IPS-20b (cell line): ENCODE results near the gene SYNM.
"Not testable (repeated sequence)": the region's sequence is repeated elsewhere in the genome, so short reads cannot be mapped to it uniquely, and the experiment has no call there.

Experiments used
- H3K27ac ChIP-seq: one replicate; pipeline ENCODE4 v1.5.1; 2013; ENCODE audit warnings: low read length
- H3K27me3 ChIP-seq: 2 replicates; pipeline ENCODE4 v1.6.1; 2013; ENCODE audit warnings: mild to moderate bottlenecking, low read length, inconsistent platforms; ENCODE audit not compliant: insufficient read depth
- H3K36me3 ChIP-seq: 2 replicates; pipeline ENCODE4 v1.6.1; 2013; ENCODE audit warnings: low read depth, mild to moderate bottlenecking, inconsistent platforms, low read length, moderate library complexity; ENCODE audit not compliant: insufficient read depth
- H3K4me1 ChIP-seq: 2 replicates; pipeline ENCODE4 v1.6.1; 2013; ENCODE audit warnings: mild to moderate bottlenecking, control low read depth, inconsistent platforms, low read length, moderate library complexity; ENCODE audit not compliant: insufficient read depth
- H3K4me3 ChIP-seq: 2 replicates; pipeline ENCODE4 v1.5.1; 2013; ENCODE audit warnings: mild to moderate bottlenecking, low read length, inconsistent platforms
- H3K9ac ChIP-seq: 2 replicates; pipeline ENCODE4 v1.6.1; 2013; ENCODE audit warnings: low read depth, mild to moderate bottlenecking, inconsistent platforms, low read length, moderate library complexity
- H3K9me3 ChIP-seq: 2 replicates; pipeline ENCODE4 v1.6.1; 2013; ENCODE audit warnings: mild to moderate bottlenecking, low read depth, low read length, inconsistent platforms; ENCODE audit not compliant: insufficient read depth

Gene SYNM

DNA sequence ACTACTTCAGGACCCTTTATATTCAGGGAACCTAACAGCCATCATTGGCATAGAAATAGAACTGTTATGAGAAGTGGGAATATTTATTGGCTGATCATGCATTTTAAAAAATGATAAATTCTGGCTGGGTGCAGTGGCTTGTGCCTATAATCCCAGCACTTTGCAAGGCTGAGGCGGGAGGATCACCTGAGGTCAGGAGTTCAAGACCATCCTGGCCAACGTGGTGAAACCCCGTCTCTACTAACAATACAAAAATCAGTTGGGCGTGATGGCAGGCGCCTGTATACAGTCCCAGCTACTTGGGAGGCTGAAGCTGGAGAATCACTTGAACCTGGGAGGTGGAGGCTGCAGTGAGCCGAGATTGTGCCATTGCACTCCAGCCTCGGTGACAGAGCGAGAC is 6.8 kb downstream of the SYNM start:
- H3K36me3 ChIP-seq, H3K4me1 ChIP-seq, H3K9ac ChIP-seq, H3K9me3 ChIP-seq, H3K4me3 ChIP-seq, H3K27ac ChIP-seq: not testable (repeated sequence)
- peaks cover 31% of the 10 kb centered on the region for H3K27me3 ChIP-seq

GRCh38 chr15:99113547-99114271 is 8.8 kb downstream of the SYNM start:
- Histone ChIP-seq H3K36me3 (no peaks in the 10 kb centered on the region), H3K4me1 (no peaks in the 10 kb centered on the region), H3K27ac (no peak overlapping the region), H3K9ac (no peak overlapping the region), H3K27me3 (peaks cover 10% of the 10 kb centered on the region), H3K9me3 (no peaks in the 10 kb centered on the region), H3K4me3 (no peak overlapping the region)

DNA sequence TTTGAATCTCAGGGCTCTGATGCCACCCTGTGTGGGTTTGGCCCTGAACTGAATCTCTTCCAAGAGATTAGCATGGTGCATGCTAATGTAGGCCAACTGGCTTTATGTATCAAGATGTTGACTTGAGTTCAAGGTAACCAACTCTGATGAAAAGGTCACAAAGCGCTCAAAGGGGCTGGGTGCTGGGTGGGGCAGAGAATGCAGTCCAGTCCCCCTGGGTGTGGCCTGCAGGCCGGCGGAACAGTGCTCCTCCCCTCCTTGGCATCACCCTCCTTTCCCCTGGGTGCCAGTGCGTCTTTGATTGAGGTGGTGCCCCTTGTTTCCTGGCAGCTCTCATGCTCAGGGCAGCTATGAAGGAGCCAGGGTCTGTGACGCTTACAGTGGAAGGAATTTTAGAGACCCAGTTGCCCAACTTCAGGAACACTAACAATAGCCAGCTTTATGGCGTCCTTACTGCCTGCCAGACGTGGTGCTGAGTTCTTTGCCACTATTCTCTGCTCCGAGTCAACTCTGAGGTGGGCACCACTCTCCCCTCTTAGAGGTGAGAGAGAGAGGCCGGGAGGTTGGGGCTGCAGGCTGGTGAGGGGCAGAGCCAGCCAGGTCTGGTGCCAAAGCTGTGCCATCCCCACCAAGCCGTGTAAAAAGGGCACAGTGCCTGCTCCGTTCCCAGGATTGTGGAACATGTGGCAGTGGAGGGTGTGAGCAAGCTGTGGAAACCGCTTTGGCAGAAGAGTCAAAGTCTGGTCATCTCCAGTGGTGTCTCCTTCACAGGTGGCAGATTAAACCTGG is 9.8 kb downstream of the SYNM start:
- H3K4me3 ChIP-seq: no peak overlapping the region
- H3K9me3 ChIP-seq: no peaks in the 10 kb centered on the region
- no peak overlapping the region for H3K27ac ChIP-seq
- H3K36me3 ChIP-seq: no peaks in the 10 kb centered on the region
- H3K9ac ChIP-seq: no peak overlapping the region
- no peaks in the 10 kb centered on the region for H3K4me1 ChIP-seq
- 0 out of 2 replicates have a peak, but pooled peaks cover under 1% of the 10 kb centered on the region for H3K27me3 ChIP-seq

DNA sequence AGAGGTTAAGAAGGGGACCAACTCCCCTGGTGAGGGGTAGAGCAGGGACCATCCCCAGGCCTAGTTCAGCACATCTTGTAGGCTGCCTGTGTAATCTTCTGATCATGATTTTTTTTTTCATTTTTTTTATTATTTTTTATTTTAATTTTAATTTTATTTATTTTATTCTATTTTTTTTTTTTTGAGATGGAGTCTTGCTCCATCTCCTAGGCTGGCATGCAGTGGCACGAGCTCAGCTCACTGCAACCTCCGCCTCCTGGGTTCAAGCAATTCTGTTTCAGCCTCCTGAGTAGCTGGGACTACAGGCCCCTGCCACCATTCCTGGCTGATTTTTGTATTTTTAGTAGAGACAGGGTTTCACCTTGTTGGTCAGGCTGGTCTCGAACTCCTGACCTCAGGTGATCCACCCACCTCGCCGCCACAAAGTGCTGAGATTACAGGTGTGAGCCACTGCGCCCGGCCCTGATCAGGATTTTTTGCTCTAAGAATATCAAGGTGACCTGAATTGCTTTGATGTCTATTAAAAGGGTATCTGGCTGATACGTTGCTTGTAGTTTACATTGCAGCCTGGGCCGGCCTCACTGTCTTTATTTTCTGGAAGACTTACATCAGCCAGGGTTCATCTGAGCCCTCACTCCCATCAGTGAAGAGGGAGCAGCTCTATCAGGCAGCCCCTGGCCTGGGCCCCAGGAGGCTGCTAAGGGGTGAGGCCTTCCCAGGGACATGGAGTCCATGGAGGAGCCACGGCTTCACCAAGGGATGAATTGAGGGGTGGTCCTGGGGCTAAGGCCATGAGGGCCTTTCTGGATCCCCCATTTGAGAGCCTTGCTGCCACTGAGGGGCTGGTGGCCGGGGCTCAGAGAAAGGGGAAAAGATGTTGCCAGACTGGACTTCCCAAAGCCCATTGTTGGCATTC is 10.7 kb downstream of the SYNM start:
- Histone ChIP-seq H3K9me3 (no peaks in the 10 kb centered on the region), H3K36me3 (no peaks in the 10 kb centered on the region), H3K4me3 (no peak overlapping the region), H3K27ac (no peak overlapping the region), H3K9ac (no peak overlapping the region), H3K27me3 (no peaks in the 10 kb centered on the region), H3K4me1 (no peaks in the 10 kb centered on the region)

DNA sequence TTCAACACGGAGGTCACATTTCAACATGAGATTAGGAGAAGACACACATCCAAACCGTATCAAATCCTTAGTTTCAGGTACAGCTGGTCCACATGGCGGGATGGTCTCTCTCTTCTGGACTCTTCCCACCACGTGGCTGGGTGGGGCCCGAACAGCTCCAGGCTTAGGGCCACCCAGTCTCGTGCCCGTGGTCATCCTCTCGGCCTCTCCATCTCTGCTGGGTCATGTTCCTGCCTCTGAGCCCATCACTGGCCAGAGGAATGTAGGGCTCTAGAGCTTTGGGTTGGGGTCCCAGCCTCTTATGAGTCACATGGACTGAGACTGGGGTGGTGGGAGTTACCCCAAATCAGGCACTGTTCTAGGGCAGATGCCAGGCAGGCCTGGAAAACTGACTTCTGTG is 12.2 kb downstream of the SYNM start:
- H3K9me3 ChIP-seq: no peaks in the 10 kb centered on the region
- H3K27ac ChIP-seq: no peak overlapping the region
- H3K27me3 ChIP-seq: no peaks in the 10 kb centered on the region
- no peaks in the 10 kb centered on the region for H3K36me3 ChIP-seq
- no peaks in the 10 kb centered on the region for H3K4me1 ChIP-seq
- H3K9ac ChIP-seq: no peak overlapping the region
- no peak overlapping the region for H3K4me3 ChIP-seq

DNA sequence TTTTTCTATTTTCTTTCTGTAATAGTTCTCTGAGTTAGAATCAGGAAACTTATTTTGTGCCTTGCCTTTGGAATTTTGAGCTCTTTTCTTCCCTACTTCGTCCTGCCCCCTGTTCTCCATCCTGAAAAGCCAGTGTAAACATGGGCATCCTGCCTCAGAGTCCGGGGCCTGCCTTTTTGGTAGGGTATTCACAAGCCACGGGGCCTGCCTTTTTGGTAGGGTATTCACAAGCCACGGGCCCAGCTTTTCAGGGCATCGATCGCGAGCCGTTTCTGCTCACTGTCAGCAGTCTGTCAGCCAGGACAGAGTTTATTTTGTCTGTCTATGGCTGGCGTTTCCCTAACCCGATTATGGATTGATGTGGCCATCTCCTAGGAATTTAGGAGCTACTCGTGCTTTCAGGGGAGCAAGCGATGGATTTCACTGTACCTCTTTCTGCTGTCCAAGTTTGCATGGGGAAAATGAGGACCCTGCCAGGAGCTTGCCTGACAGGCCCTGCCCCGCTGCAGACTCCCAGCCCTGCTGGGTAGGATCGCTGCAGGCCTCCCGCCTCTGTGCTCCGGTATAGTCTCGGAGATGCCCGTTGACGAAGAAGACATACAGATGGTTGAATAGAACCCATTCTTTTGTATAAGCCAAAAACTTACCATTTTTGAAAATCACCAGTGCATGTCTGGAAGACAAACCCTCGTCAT is 12.8 kb downstream of the SYNM start:
- Histone ChIP-seq H3K4me1 (no peaks in the 10 kb centered on the region), H3K36me3 (no peaks in the 10 kb centered on the region), H3K27ac (no peak overlapping the region), H3K4me3 (no peak overlapping the region), H3K9me3 (no peaks in the 10 kb centered on the region), H3K9ac (no peak overlapping the region), H3K27me3 (no peaks in the 10 kb centered on the region)

- no peaks in the 10 kb centered on the region for H3K27me3 ChIP-seq
- H3K27ac ChIP-seq: no peak overlapping the region
- no peak overlapping the region for H3K9ac ChIP-seq
- H3K4me1 ChIP-seq: peaks cover 2% of the 10 kb centered on the region
- no peak overlapping the region for H3K4me3 ChIP-seq
- no peaks in the 10 kb centered on the region for H3K9me3 ChIP-seq
- H3K36me3 ChIP-seq: no peaks in the 10 kb centered on the region
Observed at GRCh38 chr15:99118258-99118632, 13.4 kb downstream of the SYNM start.

DNA sequence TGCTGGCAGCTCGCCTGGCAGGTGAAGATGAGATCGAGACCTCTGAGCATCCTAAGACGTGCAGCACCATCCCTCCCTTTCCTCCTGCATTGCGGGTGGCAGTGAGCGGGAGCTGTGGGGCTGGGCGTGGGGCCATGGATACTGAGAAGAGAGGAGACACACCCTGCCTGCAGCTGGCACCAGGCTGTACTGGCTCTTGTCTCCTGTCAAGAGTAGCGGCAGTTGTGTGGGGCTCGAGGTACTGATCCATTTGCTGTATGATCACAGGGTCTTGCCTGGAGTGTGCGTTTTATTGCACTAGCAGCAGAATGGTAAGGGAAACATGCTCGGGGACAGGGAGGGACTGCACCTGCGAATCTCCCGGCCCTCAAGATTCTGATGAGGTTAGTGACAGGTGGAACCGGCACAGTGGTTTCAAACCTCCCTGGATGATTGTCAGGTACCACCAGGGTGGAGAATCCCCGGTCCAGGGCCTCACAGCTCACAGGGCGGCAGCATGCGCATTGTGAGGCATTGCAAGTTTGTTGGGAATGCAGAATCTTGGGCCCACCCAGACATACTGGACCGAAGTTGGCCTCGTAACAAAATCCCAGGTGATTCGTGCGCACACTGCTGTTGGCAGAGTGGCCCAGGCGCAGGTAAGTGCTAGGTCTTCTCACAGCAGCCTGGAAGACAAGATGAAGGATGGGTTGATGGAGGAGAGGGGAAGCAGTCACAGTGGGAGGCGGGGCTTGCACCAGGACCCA is 14.1 kb downstream of the SYNM start:
- no peak overlapping the region for H3K4me3 ChIP-seq
- no peak overlapping the region for H3K27ac ChIP-seq
- no peaks in the 10 kb centered on the region for H3K36me3 ChIP-seq
- H3K4me1 ChIP-seq: peaks cover 5% of the 10 kb centered on the region
- no peaks in the 10 kb centered on the region for H3K27me3 ChIP-seq
- no peak overlapping the region for H3K9ac ChIP-seq
- H3K9me3 ChIP-seq: no peaks in the 10 kb centered on the region

GRCh38 chr15:99120050-99120777 is 15.3 kb downstream of the SYNM start:
- peaks cover 8% of the 10 kb centered on the region for H3K4me1 ChIP-seq
- no peaks in the 10 kb centered on the region for H3K36me3 ChIP-seq
- no peaks in the 10 kb centered on the region for H3K9me3 ChIP-seq
- no peaks in the 10 kb centered on the region for H3K27me3 ChIP-seq
- H3K4me3 ChIP-seq: no peak overlapping the region
- no peak overlapping the region for H3K9ac ChIP-seq
- no peak overlapping the region for H3K27ac ChIP-seq

GRCh38 chr15:99121207-99121606 is 16.3 kb downstream of the SYNM start:
- Histone ChIP-seq H3K9me3 (no peaks in the 10 kb centered on the region), H3K4me1 (peaks cover 8% of the 10 kb centered on the region), H3K9ac (no peak overlapping the region), H3K27ac (no peak overlapping the region), H3K36me3 (no peaks in the 10 kb centered on the region), H3K4me3 (no peak overlapping the region), H3K27me3 (no peaks in the 10 kb centered on the region)
